K562 (cell line): ENCODE measurements around the gene GAB2. TPM values are rescaled to one million over a fixed set of nuclear protein-coding genes. Genes with fewer than 3 reads are reported as not detected.

Experiments
- ATF3 ChIP-seq, 2 experiments: fragments of 450-650 bp in 1 of 2; sonication (generic) in 1 of 2; formaldehyde crosslinking in 1 of 2; IDR thresholded peaks in 1 of 2; conservative IDR thresholded peaks in 1 of 2; 2 replicates each; pipeline versions ENCODE4 v1.6.1 to v1.8.1; 2016 to 2023; ENCODE audit warnings: mild to moderate bottlenecking in 2 of 2, moderate library complexity in 2 of 2, inconsistent platforms in 1 of 2, missing genetic modification reagents in 1 of 2
- DMBX1 ChIP-seq: fragments of 250-450 bp; sonication (Bioruptor Pico); IDR thresholded peaks from 2 replicates; pipeline ENCODE4 v1.8.0; 2022; ENCODE audit warnings: inconsistent platforms, mild to moderate bottlenecking, moderate library complexity, borderline replicate concordance
- E2F1 ChIP-seq: sonication (generic); formaldehyde crosslinking; IDR thresholded peaks from 2 replicates; pipeline ENCODE4 v1.8.1; 2023; ENCODE audit warnings: mild to moderate bottlenecking, missing genetic modification reagents, moderate library complexity
- ELF2 ChIP-seq: fragments of 250-450 bp; sonication (Bioruptor Pico); IDR thresholded peaks from 2 replicates; pipeline ENCODE4 v1.5.0; 2021; ENCODE audit warnings: mild to moderate bottlenecking
- FOXA3 ChIP-seq, 2 experiments: fragments of 450-650 bp in 1 of 2; sonication (generic) in 1 of 2; formaldehyde crosslinking; IDR thresholded peaks in 1 of 2; conservative IDR thresholded peaks in 1 of 2; 2 replicates each; pipeline versions ENCODE4 v1.4.0 to v1.8.0; 2020 to 2022; ENCODE audit warnings: mild to moderate bottlenecking in 2 of 2, missing genetic modification reagents in 1 of 2
- HDAC6 ChIP-seq: IDR thresholded peaks from 2 replicates; pipeline ENCODE4 v1.6.1; 2012; ENCODE audit warnings: low read depth, mild to moderate bottlenecking, control low read depth, inconsistent platforms, low read length, moderate library complexity
- NFATC3 ChIP-seq: fragments of 450-650 bp; IDR thresholded peaks from 2 replicates; pipeline ENCODE4 v1.6.1; 2017; ENCODE audit warnings: mild to moderate bottlenecking
- RHOXF2B ChIP-seq: fragments of 250-450 bp; sonication (Bioruptor Pico); conservative IDR thresholded peaks from 2 replicates; pipeline ENCODE4 v1.5.1; 2021
- TAF1 ChIP-seq: IDR thresholded peaks from 2 replicates; pipeline ENCODE4 v1.6.1; 2011; ENCODE audit warnings: mild to moderate bottlenecking, low read length, moderate library complexity; ENCODE audit not compliant: insufficient read depth, control insufficient read depth, severe bottlenecking; ENCODE audit errors: extremely low read depth
- TAF7 ChIP-seq: fragments of 450-650 bp; IDR thresholded peaks from 2 replicates; pipeline ENCODE4 v1.6.1; 2016; ENCODE audit warnings: missing genetic modification characterization, missing compliant biosample characterization
- ZBTB11 ChIP-seq, 3 experiments: fragments of 200-800 bp in 1 of 3; fragments of 250-450 bp in 1 of 3; fragments of 450-650 bp in 1 of 3; sonication (Bioruptor Pico) in 1 of 3; sonication (Bioruptor generic) in 1 of 3; formaldehyde crosslinking in 1 of 3; IDR thresholded peaks; 2 replicates each; pipeline versions ENCODE4 v1.6.1 to v1.8.0; 2016 to 2022; ENCODE audit warnings: mild to moderate bottlenecking in 2 of 3, missing genetic modification characterization in 2 of 3, missing compliant biosample characterization in 1 of 3, moderate library complexity in 1 of 3
- ZBTB9 ChIP-seq: fragments of 450-650 bp; formaldehyde crosslinking; IDR thresholded peaks from 2 replicates; pipeline ENCODE4 v1.4.0; 2020; ENCODE audit warnings: mild to moderate bottlenecking, moderate library complexity
- ZNF592 ChIP-seq: fragments of 450-650 bp; IDR thresholded peaks from 2 replicates; pipeline ENCODE4 v1.6.1; 2017; ENCODE audit warnings: antibody characterized with exemption, mild to moderate bottlenecking
- polyA plus RNA-seq, 8 experiments: library from polyadenylated mRNA; depleted of rRNA in 4 of 8; stranded (reverse) in 5 of 8; unstranded in 3 of 8; fragments of >200 nt; fragmentation: Nextera tagmentation in 2 of 8; fragmentation: Illumina TruSeq in 1 of 8; extraction: Ambion mirVana in 2 of 8; extraction: Trizol in 1 of 8; gene quantifications; 2 replicates each; pipeline versions ENCODE4 v1.2.1 to v1.2.3, GENCODE V29; 2011 to 2014; ENCODE audit warnings: inconsistent platforms in 1 of 8, missing spikeins in 1 of 8
- total RNA-seq, 7 experiments: library from RNA; depleted of rRNA in 6 of 7; stranded (reverse); fragments of >200 nt in 6 of 7; fragmentation: Illumina TruSeq in 2 of 7; extraction: Trizol in 2 of 7; gene quantifications; 2 replicates each; pipeline versions ENCODE4 v1.2.1 to v1.2.3, GENCODE V29; 2011 to 2021; ENCODE audit warnings: low replicate concordance in 1 of 7
- TF ChIP-seq, protein P1 (sequence below): fragments of 250-450 bp; sonication (Bioruptor Pico); IDR thresholded peaks from 2 replicates; pipeline ENCODE4 v1.4.0; 2020

Gene GAB2
- total and polyA plus RNA-seq, 9 of the 15 experiments (the other 6 are each of a cell fraction or from before 2014, with no cell fraction given): 2.3 to 35.2 (median 16.1) TPM

DNA sequence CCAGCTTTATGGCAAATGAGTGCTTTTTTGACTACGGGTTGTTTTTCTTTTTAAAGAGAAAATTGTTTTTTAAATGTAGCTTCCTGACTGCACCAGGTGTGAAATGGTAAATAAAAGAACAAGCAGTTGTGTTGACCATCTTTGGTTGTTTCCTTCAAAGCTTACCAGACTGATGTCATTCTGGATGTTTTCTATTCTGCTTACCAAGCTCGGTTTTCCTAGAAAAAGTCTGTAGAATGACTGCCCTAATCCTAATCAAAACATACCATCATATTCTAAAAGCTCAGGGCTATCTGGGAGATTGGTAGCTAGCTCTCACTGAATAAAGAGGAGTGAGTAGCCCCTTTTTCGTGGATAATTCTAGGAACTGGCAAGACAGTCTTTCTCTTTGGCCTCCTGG lies 77.7 kb downstream of the GAB2 start (continued):
- TF ChIP-seq FOXA3 (CRISPR knock-in tag; conservative IDR thresholded peaks at IDR 0.05 in 1 of 2, IDR thresholded peaks at IDR 0.05 in 1 of 2) (no peak), TAF1 (no peak), RHOXF2B (CRISPR knock-in tag) (no peak), ZBTB9 (CRISPR knock-in tag) (no peak), TAF7 (tag) (no peak), NFATC3 (no peak), ZNF592 (no peak), HDAC6 (no peak), ATF3 (IDR thresholded peaks at IDR 0.05) (peak; percentile 73; the same call in 1 of the 2 replicates), ATF3 (CRISPR knock-in tag; conservative IDR thresholded peaks at IDR 0.05) (no peak), E2F1 (CRISPR knock-in tag) (no peak), ZBTB11 (CRISPR knock-in tag; IDR thresholded peaks at IDR 0.05) (no peak), ELF2 (CRISPR knock-in tag) (0 out of 2 replicates have a peak, but pooled peaks have one; percentile 11), DMBX1 (CRISPR knock-in tag) (no peak)
- TF ChIP-seq, protein P1, sequence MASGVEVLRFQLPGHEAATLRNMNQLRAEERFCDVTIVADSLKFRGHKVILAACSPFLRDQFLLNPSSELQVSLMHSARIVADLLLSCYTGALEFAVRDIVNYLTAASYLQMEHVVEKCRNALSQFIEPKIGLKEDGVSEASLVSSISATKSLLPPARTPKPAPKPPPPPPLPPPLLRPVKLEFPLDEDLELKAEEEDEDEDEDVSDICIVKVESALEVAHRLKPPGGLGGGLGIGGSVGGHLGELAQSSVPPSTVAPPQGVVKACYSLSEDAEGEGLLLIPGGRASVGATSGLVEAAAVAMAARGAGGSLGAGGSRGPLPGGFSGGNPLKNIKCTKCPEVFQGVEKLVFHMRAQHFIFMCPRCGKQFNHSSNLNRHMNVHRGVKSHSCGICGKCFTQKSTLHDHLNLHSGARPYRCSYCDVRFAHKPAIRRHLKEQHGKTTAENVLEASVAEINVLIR (CRISPR knock-in tag): no peak
